K562 (cell line): Measurements from ENCODE around the gene MYLK4. TPM values are rescaled to one million over a fixed set of nuclear protein-coding genes. Genes with fewer than 3 reads are reported as not detected.
A peak's percentile ranks its signal among the peaks of the same experiment; 100 is the strongest.

Experiments used
- ATAC-seq: fragments of 200-7000 bp; cut with Tn5 transposase; 3 replicates; pipeline ENCODE4 v1.9.1; 2020; ENCODE audit warnings: moderate library complexity
- BruUV-seq: library from RNA; stranded (reverse); fragments of 400-500 nt; replicated peaks from 2 replicates; lab custom pipeline; 2021; lab: Mats Ljungman, UMichigan
- CTCF ChIA-PET: fragments of 300-600 bp; formaldehyde crosslinking; extraction: SDS; loops from one replicate; lab custom pipeline; 2021; ENCODE audit warnings: low intra/inter-chr PET ratio; lab: Yijun Ruan, JAX
- POLR2A ChIA-PET: fragments of 300-600, 350-650 bp; sonication (Branson Sonifier 250); formaldehyde crosslinking; extraction: SDS; loops from one replicate; lab custom pipeline; 2021; ENCODE audit warnings: antibody characterized with exemption, inconsistent platforms; lab: Yijun Ruan, JAX
- DNase-seq, 4 experiments: peaks; one replicate each; pipeline versions ENCODE4 v3.0.0 to v3.0.0-alpha.2; 2011 to 2018; ENCODE audit warnings: low spot score in 3 of 4, mixed read lengths in 3 of 4; ENCODE audit errors: extremely low read depth in 1 of 4
- FAIRE-seq: peaks from 2 replicates; lab custom pipeline; 2011; peaks lifted over from hg19 to GRCh38; lab: Jason Lieb, UNC
- H2AFZ ChIP-seq: 2 replicates; pipeline ENCODE4 v1.6.0; 2011; ENCODE audit warnings: low read depth, low read length, control low read depth, inconsistent platforms
- H3K27ac ChIP-seq: fragments of 200-600 bp; 3 replicates; pipeline ENCODE4 v1.8.0; 2011; ENCODE audit warnings: low read depth, mild to moderate bottlenecking, control low read depth, inconsistent platforms, low read length, moderate library complexity, mixed read lengths; ENCODE audit errors: extremely low read depth
- H3K27me3 ChIP-seq, 2 experiments: fragments of 300-600 bp in 1 of 2; 2 replicates in 1 of 2; 3 replicates in 1 of 2; pipeline versions ENCODE4 v1.6.0 to v1.8.0; 2011; ENCODE audit warnings: inconsistent platforms in 2 of 2, low read length in 2 of 2, mild to moderate bottlenecking in 1 of 2, mixed read lengths in 1 of 2, moderate library complexity in 1 of 2; ENCODE audit not compliant: control insufficient read depth in 2 of 2, insufficient read depth in 2 of 2
- H3K36me3 ChIP-seq: fragments of 300-600 bp; 3 replicates; pipeline ENCODE4 v1.8.0; 2011; ENCODE audit warnings: mild to moderate bottlenecking, low read length, inconsistent platforms; ENCODE audit not compliant: control insufficient read depth, insufficient read depth
- H3K4me1 ChIP-seq, 2 experiments: fragments of 200-600 bp in 1 of 2; replicated peaks in 1 of 2; 2 replicates in 1 of 2; 3 replicates in 1 of 2; pipeline versions ENCODE4 v1.5.1 to v1.8.0; 2011; ENCODE audit warnings: inconsistent platforms in 2 of 2, low read length in 2 of 2, mild to moderate bottlenecking in 1 of 2, mixed read lengths in 1 of 2, moderate library complexity in 1 of 2; ENCODE audit not compliant: control insufficient read depth in 2 of 2, insufficient read depth in 2 of 2
- H3K4me2 ChIP-seq: 2 replicates; pipeline ENCODE4 v1.6.1; 2011; ENCODE audit warnings: low read length, control low read depth, inconsistent platforms, mixed read lengths; ENCODE audit not compliant: insufficient read depth
- H3K4me3 ChIP-seq: fragments of 200-600 bp; sonication (generic), shearing (Covaris generic); 2 replicates; pipeline ENCODE4 v1.5.1; 2016; ENCODE audit warnings: control low read depth, inconsistent platforms
- H3K79me2 ChIP-seq: fragments of 200-600 bp; 3 replicates; pipeline ENCODE4 v1.8.0; 2011; ENCODE audit warnings: low read length, inconsistent platforms; ENCODE audit not compliant: control insufficient read depth, insufficient read depth
- H3K9ac ChIP-seq, 2 experiments: 2 replicates each; pipeline versions ENCODE4 v1.6.0 to v1.6.1; 2011; ENCODE audit warnings: low read depth in 2 of 2, low read length in 2 of 2, control low read depth in 1 of 2, inconsistent platforms in 1 of 2, mild to moderate bottlenecking in 1 of 2, mixed read lengths in 1 of 2; ENCODE audit not compliant: insufficient read depth in 1 of 2
- H3K9me1 ChIP-seq: one replicate; pipeline ENCODE4 v1.6.0; 2011; ENCODE audit warnings: inconsistent platforms, mild to moderate bottlenecking, low read length, moderate library complexity; ENCODE audit not compliant: control insufficient read depth, insufficient read depth
- H3K9me3 ChIP-seq: replicated peaks from 2 replicates; pipeline ENCODE4 v1.5.1; 2011; ENCODE audit warnings: low read depth, low read length, inconsistent platforms; ENCODE audit not compliant: control insufficient read depth, insufficient read depth
- H4K20me1 ChIP-seq: replicated peaks from 2 replicates; pipeline ENCODE4 v1.6.1; 2011; ENCODE audit warnings: low read length, inconsistent platforms, mixed read lengths; ENCODE audit not compliant: control insufficient read depth, insufficient read depth
- ARNT ChIP-seq, 2 experiments: fragments of 450-650 bp; IDR thresholded peaks; 2 replicates each; pipeline ENCODE4 v1.6.1; 2016; ENCODE audit warnings: mild to moderate bottlenecking in 1 of 2
- MAFG ChIP-seq: fragments of 450-650 bp; conservative IDR thresholded peaks from 2 replicates; pipeline ENCODE4 v1.6.1; 2016; ENCODE audit warnings: missing genetic modification characterization, missing compliant biosample characterization
- TCF7L2 ChIP-seq: fragments of 150-350 bp; IDR thresholded peaks from 2 replicates; pipeline ENCODE4 v1.6.1; 2016; ENCODE audit warnings: low read depth, mild to moderate bottlenecking, low read length, moderate library complexity
- TRIM28 ChIP-seq: fragments of 450-650 bp; IDR thresholded peaks from 2 replicates; pipeline ENCODE4 v1.6.1; 2017
- WGBS: fragments of 100-300 bp; shearing (Covaris generic); methylation state at CpG from one replicate; pipeline ENCODE4 v1.1.6; 2016; ENCODE audit warnings: low coverage, mixed read lengths; ENCODE audit not compliant: insufficient coverage; ENCODE audit errors: missing lambda C conversion rate; 5-methylcytosine and 5-hydroxymethylcytosine counted together
- in situ Hi-C: fragments of 300-500 bp; cut with MboI; formaldehyde crosslinking; loops from 4 replicates; pipeline ENCODE4 v1.15.0; 2018; ENCODE audit warnings: inconsistent platforms, mixed read lengths
- intact Hi-C: fragments of 100-400 bp; cut with micrococcal nuclease; formaldehyde crosslinking; loops from 2 replicates; pipeline ENCODE4 v1.14.2; 2022
- polyA plus RNA-seq, 8 experiments: library from polyadenylated mRNA; depleted of rRNA in 4 of 8; stranded (reverse) in 5 of 8; unstranded in 3 of 8; fragments of >200 nt; fragmentation: Nextera tagmentation in 2 of 8; fragmentation: Illumina TruSeq in 1 of 8; extraction: Ambion mirVana in 2 of 8; extraction: Trizol in 1 of 8; gene quantifications; 2 replicates each; pipeline versions ENCODE4 v1.2.1 to v1.2.3, GENCODE V29; 2011 to 2014; ENCODE audit warnings: inconsistent platforms in 1 of 8, missing spikeins in 1 of 8
- total RNA-seq, 7 experiments: library from RNA; depleted of rRNA in 6 of 7; stranded (reverse); fragments of >200 nt in 6 of 7; fragmentation: Illumina TruSeq in 2 of 7; extraction: Trizol in 2 of 7; gene quantifications; 2 replicates each; pipeline versions ENCODE4 v1.2.1 to v1.2.3, GENCODE V29; 2011 to 2021; ENCODE audit warnings: low replicate concordance in 1 of 7
- TF ChIP-seq, protein P1 (sequence below): fragments of 250-450 bp; sonication (Bioruptor Pico); IDR thresholded peaks from 2 replicates; pipeline ENCODE4 v1.8.0; 2022; ENCODE audit warnings: inconsistent platforms, mild to moderate bottlenecking, moderate library complexity, borderline replicate concordance

MYLK4 gene
- total and polyA plus RNA-seq, 9 of the 15 experiments (the other 6 are each of a cell fraction or from before 2014, with no cell fraction given), result 0.01 to 0.15 (median 0.06) TPM

DNA sequence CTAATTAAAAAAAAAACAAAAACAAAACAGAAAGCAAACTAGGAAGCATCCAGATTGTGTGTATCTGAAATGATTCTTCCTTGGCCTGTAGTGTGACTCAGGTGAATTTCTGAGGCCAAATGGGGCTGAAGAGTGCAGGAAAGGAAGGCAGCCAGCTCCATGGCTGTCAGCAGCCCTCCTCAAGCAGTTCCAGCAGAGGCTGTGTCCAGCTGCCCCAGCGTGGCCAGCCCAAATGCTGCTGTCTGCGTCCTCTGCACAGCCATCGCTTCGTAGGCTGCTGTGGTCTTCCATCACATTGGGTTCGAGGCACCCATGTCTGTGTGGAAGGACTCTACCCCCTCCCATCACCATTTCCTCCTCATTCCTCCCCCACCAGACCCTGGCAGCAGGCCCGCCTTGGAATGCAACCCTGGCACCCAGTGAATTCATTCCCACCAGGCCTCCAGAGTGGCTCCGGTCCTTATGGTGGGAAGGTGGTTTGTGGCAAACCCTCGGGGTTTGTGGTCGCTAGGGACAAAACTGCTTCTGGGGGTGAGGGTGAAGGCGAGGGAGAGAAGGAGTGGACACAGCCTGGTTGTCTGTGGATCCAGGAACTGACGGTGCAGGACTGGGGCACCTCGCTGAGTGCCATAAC, 81.5 kb downstream of the MYLK4 start (continued):
- TF ChIP-seq, protein P1, sequence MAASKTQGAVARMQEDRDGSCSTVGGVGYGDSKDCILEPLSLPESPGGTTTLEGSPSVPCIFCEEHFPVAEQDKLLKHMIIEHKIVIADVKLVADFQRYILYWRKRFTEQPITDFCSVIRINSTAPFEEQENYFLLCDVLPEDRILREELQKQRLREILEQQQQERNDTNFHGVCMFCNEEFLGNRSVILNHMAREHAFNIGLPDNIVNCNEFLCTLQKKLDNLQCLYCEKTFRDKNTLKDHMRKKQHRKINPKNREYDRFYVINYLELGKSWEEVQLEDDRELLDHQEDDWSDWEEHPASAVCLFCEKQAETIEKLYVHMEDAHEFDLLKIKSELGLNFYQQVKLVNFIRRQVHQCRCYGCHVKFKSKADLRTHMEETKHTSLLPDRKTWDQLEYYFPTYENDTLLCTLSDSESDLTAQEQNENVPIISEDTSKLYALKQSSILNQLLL (CRISPR knock-in tag), result no peak
- TF ChIP-seq TCF7L2 (no peak), ARNT (IDR thresholded peaks at IDR 0.05) (no peak)

- DNase-seq (no peak), FAIRE-seq (no peak), ATAC-seq (no peak)
- intact Hi-C loops, result no loop called here
- H3K9me1 ChIP-seq, result no peaks in the 10 kb centered on the region
- peaks cover 43 to 52% of the 10 kb centered on the region in 2 experiments for H3K27me3 ChIP-seq
- H3K4me1 ChIP-seq, result no peaks in the 10 kb centered on the region
- no peak overlapping the region for H3K4me3 ChIP-seq
- no peaks in the 10 kb centered on the region for H4K20me1 ChIP-seq
- no peaks in the 10 kb centered on the region for H3K36me3 ChIP-seq
- no peak overlapping the region for H3K4me2 ChIP-seq
- in situ Hi-C loops, result no loop called here
- H3K79me2 ChIP-seq, result no peaks in the 10 kb centered on the region
- CTCF ChIA-PET, result no interaction called here
- WGBS, result 3% methylated on average over 7 of the region's 7 CpGs
- POLR2A ChIA-PET, result interaction anchor here (0.7 kb wide), 1 partner anchor 1066 kb away, joined by 3 read pairs; no protein-coding TSS in a partner anchor
- H3K9me3 ChIP-seq, result no peaks in the 10 kb centered on the region
- H3K27ac ChIP-seq, result no peak overlapping the region
- H3K9ac ChIP-seq, result no peak overlapping the region
- H2AFZ ChIP-seq, result no peak overlapping the region
- TF ChIP-seq MAFG (0 out of 2 replicates have a peak, but pooled peaks have one; percentile 8), TRIM28 (no peak)
- no TSS peak for BruUV-seq
Measured at GRCh38 chr6:2667617-2668016, 83.1 kb downstream of the MYLK4 start.
